HCT116 (cell line): ENCODE measurements around the gene NBEAL2. TPM values are rescaled to one million over a fixed set of nuclear protein-coding genes. Genes with fewer than 3 reads are reported as not detected.

Experiments
- ATAC-seq: fragments of 200-7000 bp; cut with Tn5 transposase; 2 replicates; pipeline ENCODE4 v1.9.1; 2020; ENCODE audit warnings: mild to moderate bottlenecking, moderate library complexity
- BruUV-seq: library from RNA; stranded (reverse); fragments of 400-500 nt; replicated peaks from 2 replicates; lab custom pipeline; 2021; lab: Mats Ljungman, UMichigan
- CTCF ChIA-PET: fragments of 300-600 bp; sonication (Branson Sonifier 250); formaldehyde crosslinking; loops from one replicate; lab custom pipeline; 2021; ENCODE audit warnings: antibody characterized with exemption; lab: Charles Lee
- POLR2A ChIA-PET: fragments of 300-600, 350-600 bp; sonication (Branson Sonifier 250); formaldehyde crosslinking; loops from one replicate; lab custom pipeline; 2021; ENCODE audit warnings: antibody characterized with exemption; lab: Charles Lee
- RAD21 ChIA-PET, 2 experiments: fragments of 300-600 bp; sonication (Branson Sonifier 250); formaldehyde crosslinking; loops; one replicate each; lab custom pipeline; 2023; ENCODE audit warnings: low total read pairs in 2 of 2; ENCODE audit not compliant: uncharacterized antibody in 2 of 2, unreplicated experiment in 2 of 2, low non-redundant PET in 1 of 2; lab: Charles Lee
- DNase-seq: peaks from one replicate; pipeline ENCODE4 v3.0.0-alpha.2; 2010; ENCODE audit warnings: low read depth, low spot score
- H2AFZ ChIP-seq: fragments of 200-600 bp; shearing (Covaris generic), sonication (generic); 2 replicates; pipeline ENCODE4 v1.6.1; 2017; ENCODE audit warnings: low read depth, mixed run types, mixed read lengths, antibody characterized with exemption, low read length; ENCODE audit not compliant: poor library complexity, severe bottlenecking
- H3K27ac ChIP-seq: 2 replicates; pipeline ENCODE4 v1.5.1; 2012; ENCODE audit warnings: low read depth, low read length
- H3K27me3 ChIP-seq: fragments of 200-600 bp; sonication (generic); 2 replicates; pipeline ENCODE4 v1.6.1; 2016; ENCODE audit warnings: mixed run types, low read length, mixed read lengths; ENCODE audit not compliant: insufficient read depth
- H3K36me3 ChIP-seq, 2 experiments: fragments of 200-500 bp in 1 of 2; fragments of 200-600 bp in 1 of 2; sonication (Bioruptor generic) in 1 of 2; sonication (generic) in 1 of 2; 2 replicates each; pipeline versions ENCODE4 v1.5.1 to v1.6.1; 2014 to 2016; ENCODE audit warnings: low read length in 2 of 2, inconsistent platforms in 1 of 2, mixed read lengths in 1 of 2, mixed run types in 1 of 2; ENCODE audit not compliant: insufficient read depth in 2 of 2, control insufficient read depth in 1 of 2
- H3K4me1 ChIP-seq, 2 experiments: fragments of 200-600 bp in 1 of 2; sonication (generic) in 1 of 2; 2 replicates each; pipeline versions ENCODE4 v1.5.1 to v1.6.1; 2012 to 2017; ENCODE audit warnings: low read length in 2 of 2, inconsistent platforms in 1 of 2, mild to moderate bottlenecking in 1 of 2, mixed read lengths in 1 of 2, mixed run types in 1 of 2, moderate library complexity in 1 of 2; ENCODE audit not compliant: insufficient read depth in 2 of 2, control insufficient read depth in 1 of 2
- H3K4me2 ChIP-seq: fragments of 200-600 bp; sonication (generic); 2 replicates; pipeline ENCODE4 v1.6.1; 2017; ENCODE audit warnings: mixed run types, low read length, mixed read lengths
- H3K4me3 ChIP-seq, 2 experiments: fragments of 200-600 bp in 1 of 2; sonication (generic) in 1 of 2; replicated peaks in 1 of 2; 2 replicates each; pipeline ENCODE4 v1.5.1; 2011 to 2016; ENCODE audit warnings: low read length in 2 of 2, control low read depth in 1 of 2, low read depth in 1 of 2, mild to moderate bottlenecking in 1 of 2, mixed read lengths in 1 of 2, mixed run types in 1 of 2
- H3K79me2 ChIP-seq: fragments of 200-600 bp; sonication (generic); 2 replicates; pipeline ENCODE4 v1.6.1; 2017; ENCODE audit warnings: mild to moderate bottlenecking, mixed run types, low read length, moderate library complexity, mixed read lengths; ENCODE audit not compliant: insufficient read depth
- H3K9ac ChIP-seq: fragments of 200-600 bp; sonication (generic); 2 replicates; pipeline ENCODE4 v1.6.1; 2016; ENCODE audit warnings: low read length, mixed read lengths
- H3K9me2 ChIP-seq: fragments of 200-600 bp; sonication (generic), shearing (Covaris generic); 2 replicates; pipeline ENCODE4 v1.6.1; 2017; ENCODE audit warnings: mixed run types, mild to moderate bottlenecking, moderate library complexity; ENCODE audit not compliant: insufficient read depth
- H3K9me3 ChIP-seq, 2 experiments: fragments of 200-500 bp in 1 of 2; fragments of 200-600 bp in 1 of 2; sonication (Bioruptor generic) in 1 of 2; sonication (generic) in 1 of 2; 2 replicates each; pipeline ENCODE4 v1.6.1; 2014 to 2017; ENCODE audit warnings: low read length in 2 of 2, mixed read lengths in 2 of 2, inconsistent platforms in 1 of 2, low read depth in 1 of 2, mild to moderate bottlenecking in 1 of 2, mixed run types in 1 of 2, moderate library complexity in 1 of 2; ENCODE audit not compliant: control insufficient read depth in 1 of 2, insufficient read depth in 1 of 2
- H4K20me1 ChIP-seq: fragments of 200-600 bp; sonication (generic), shearing (Covaris generic); 2 replicates; pipeline ENCODE4 v1.6.1; 2017; ENCODE audit warnings: mixed run types, mild to moderate bottlenecking, moderate library complexity; ENCODE audit not compliant: insufficient read depth
- CEBPB ChIP-seq: IDR thresholded peaks from 2 replicates; pipeline ENCODE4 v1.6.1; 2012; ENCODE audit warnings: low read depth
- EZH2phosphoT487 ChIP-seq: fragments of 200-600 bp; IDR thresholded peaks from 2 replicates; pipeline ENCODE4 v1.6.1; 2018; ENCODE audit warnings: antibody characterized with exemption, borderline replicate concordance
- FOSL1 ChIP-seq: IDR thresholded peaks from 2 replicates; pipeline ENCODE4 v1.6.1; 2012; ENCODE audit warnings: low read depth
- JUND ChIP-seq: IDR thresholded peaks from 2 replicates; pipeline ENCODE4 v1.6.1; 2012
- POLR2AphosphoS5 ChIP-seq: IDR thresholded peaks from 2 replicates; pipeline ENCODE4 v1.6.1; 2011; ENCODE audit warnings: mild to moderate bottlenecking, low read depth, low read length, moderate library complexity
- SIN3A ChIP-seq: IDR thresholded peaks from 2 replicates; pipeline ENCODE4 v1.6.1; 2012; ENCODE audit warnings: low read depth
- SP1 ChIP-seq: IDR thresholded peaks from 2 replicates; pipeline ENCODE4 v1.6.1; 2012; ENCODE audit warnings: low read depth
- TCF7L2 ChIP-seq: IDR thresholded peaks from 2 replicates; pipeline ENCODE4 v1.7.0; 2011; ENCODE audit warnings: borderline replicate concordance, inconsistent platforms; ENCODE audit not compliant: insufficient read depth, insufficient read length; ENCODE audit errors: extremely low read depth
- ZFX ChIP-seq: fragments of 450-650 bp; IDR thresholded peaks from 2 replicates; pipeline ENCODE4 v1.6.1; 2017
- ZNF274 ChIP-seq: fragments of 200-500 bp; sonication (Bioruptor generic); IDR thresholded peaks from 2 replicates; pipeline ENCODE4 v1.6.1; 2014; ENCODE audit warnings: mild to moderate bottlenecking, low read depth, low read length, inconsistent platforms
- intact Hi-C: fragments of 100-400 bp; cut with micrococcal nuclease; formaldehyde crosslinking; loops from 2 replicates; pipeline ENCODE4 v1.10.0; 2022
- total RNA-seq: library from RNA; stranded (reverse); gene quantifications from one replicate; pipeline ENCODE4 v1.2.1, GENCODE V29; 2021; ENCODE audit not compliant: unreplicated experiment
- TF ChIP-seq, protein P1 (sequence below), 3 experiments: fragments of 200-600 bp in 1 of 3; sonication (generic) in 1 of 3; IDR thresholded peaks in 2 of 3; conservative IDR thresholded peaks in 1 of 3; 2 replicates each; pipeline ENCODE4 v1.5.1; 2012 to 2017; ENCODE audit warnings: low read depth in 2 of 3, low read length in 2 of 3, antibody characterized with exemption in 1 of 3, borderline replicate concordance in 1 of 3, control low read depth in 1 of 3, mild to moderate bottlenecking in 1 of 3, mixed read lengths in 1 of 3, mixed run types in 1 of 3, moderate library complexity in 1 of 3; ENCODE audit not compliant: insufficient read depth in 1 of 3
- TF ChIP-seq, protein P2 (sequence below): IDR thresholded peaks from 2 replicates; pipeline ENCODE4 v1.6.1; 2011; ENCODE audit warnings: mild to moderate bottlenecking, low read length, moderate library complexity; ENCODE audit not compliant: insufficient replicate concordance; ENCODE audit errors: extremely low read depth

NBEAL2 gene
- total RNA-seq, 1 experiment from 2014 or later = 72.9 TPM

DNA sequence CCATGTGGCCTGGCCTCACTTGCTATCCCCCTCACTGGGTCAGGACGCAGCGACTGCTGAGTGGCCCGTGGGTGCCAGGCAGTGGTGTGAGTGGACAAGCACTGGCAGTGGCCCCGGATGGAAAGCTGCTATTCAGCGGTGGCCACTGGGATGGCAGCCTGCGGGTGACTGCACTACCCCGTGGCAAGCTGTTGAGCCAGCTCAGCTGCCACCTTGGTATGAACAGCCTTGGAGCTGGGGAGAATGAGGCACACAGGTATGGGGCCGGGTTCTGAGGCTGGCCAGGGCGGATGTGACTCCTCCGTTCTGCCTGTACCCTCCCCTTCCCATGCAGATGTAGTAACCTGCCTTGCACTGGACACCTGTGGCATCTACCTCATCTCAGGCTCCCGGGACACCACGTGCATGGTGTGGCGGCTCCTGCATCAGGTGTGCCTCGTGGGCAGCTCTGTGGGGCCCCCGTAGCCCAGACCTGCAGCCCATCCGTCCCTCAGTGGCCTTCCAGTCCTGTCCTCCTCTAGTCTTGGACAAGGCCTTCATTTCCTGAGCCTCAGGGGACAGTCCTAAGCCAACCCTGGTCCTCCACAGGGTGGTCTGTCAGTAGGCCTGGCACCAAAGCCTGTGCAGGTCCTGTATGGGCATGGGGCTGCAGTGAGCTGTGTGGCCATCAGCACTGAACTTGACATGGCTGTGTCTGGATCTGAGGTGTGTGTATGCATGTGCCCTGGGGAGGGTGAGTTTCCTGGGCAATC is 28.2 kb downstream of the NBEAL2 start:
- BruUV-seq = no TSS peak
- intact Hi-C loops = no loop called here
- ChIA-PET CTCF (no interaction called here), POLR2A (no interaction called here), RAD21 (no interaction called here)
- Histone ChIP-seq H3K27me3 (no peaks in the 10 kb centered on the region), H3K79me2 (no peaks in the 10 kb centered on the region), H2AFZ (no peak overlapping the region), H3K36me3 (peaks cover 6 to 15% of the 10 kb centered on the region in 2 experiments; a peak in 3 of 4 replicates), H3K9ac (no peak overlapping the region), H3K27ac (no peak overlapping the region), H4K20me1 (no peaks in the 10 kb centered on the region), H3K4me3 (no peak overlapping the region), H3K9me2 (no peaks in the 10 kb centered on the region), H3K4me2 (no peak overlapping the region), H3K4me1 (no peaks in the 10 kb centered on the region), H3K9me3 (no peaks in the 10 kb centered on the region)
- no peak for TF ChIP-seq EZH2phosphoT487
- TF ChIP-seq, protein P1, sequence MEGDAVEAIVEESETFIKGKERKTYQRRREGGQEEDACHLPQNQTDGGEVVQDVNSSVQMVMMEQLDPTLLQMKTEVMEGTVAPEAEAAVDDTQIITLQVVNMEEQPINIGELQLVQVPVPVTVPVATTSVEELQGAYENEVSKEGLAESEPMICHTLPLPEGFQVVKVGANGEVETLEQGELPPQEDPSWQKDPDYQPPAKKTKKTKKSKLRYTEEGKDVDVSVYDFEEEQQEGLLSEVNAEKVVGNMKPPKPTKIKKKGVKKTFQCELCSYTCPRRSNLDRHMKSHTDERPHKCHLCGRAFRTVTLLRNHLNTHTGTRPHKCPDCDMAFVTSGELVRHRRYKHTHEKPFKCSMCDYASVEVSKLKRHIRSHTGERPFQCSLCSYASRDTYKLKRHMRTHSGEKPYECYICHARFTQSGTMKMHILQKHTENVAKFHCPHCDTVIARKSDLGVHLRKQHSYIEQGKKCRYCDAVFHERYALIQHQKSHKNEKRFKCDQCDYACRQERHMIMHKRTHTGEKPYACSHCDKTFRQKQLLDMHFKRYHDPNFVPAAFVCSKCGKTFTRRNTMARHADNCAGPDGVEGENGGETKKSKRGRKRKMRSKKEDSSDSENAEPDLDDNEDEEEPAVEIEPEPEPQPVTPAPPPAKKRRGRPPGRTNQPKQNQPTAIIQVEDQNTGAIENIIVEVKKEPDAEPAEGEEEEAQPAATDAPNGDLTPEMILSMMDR (IDR thresholded peaks at IDR 0.05 in 2 of 3, conservative IDR thresholded peaks at IDR 0.05 in 1 of 3; ENCODE audit: borderline replicate concordance in 1 of 3, insufficient read depth in 1 of 3, low read depth in 2 of 3, low read length in 2 of 3) = no peak
- TF ChIP-seq CEBPB = no peak
- TF ChIP-seq TCF7L2 = no peak
- no peak for TF ChIP-seq SIN3A
- TF ChIP-seq FOSL1 = no peak
- TF ChIP-seq, protein P2, sequence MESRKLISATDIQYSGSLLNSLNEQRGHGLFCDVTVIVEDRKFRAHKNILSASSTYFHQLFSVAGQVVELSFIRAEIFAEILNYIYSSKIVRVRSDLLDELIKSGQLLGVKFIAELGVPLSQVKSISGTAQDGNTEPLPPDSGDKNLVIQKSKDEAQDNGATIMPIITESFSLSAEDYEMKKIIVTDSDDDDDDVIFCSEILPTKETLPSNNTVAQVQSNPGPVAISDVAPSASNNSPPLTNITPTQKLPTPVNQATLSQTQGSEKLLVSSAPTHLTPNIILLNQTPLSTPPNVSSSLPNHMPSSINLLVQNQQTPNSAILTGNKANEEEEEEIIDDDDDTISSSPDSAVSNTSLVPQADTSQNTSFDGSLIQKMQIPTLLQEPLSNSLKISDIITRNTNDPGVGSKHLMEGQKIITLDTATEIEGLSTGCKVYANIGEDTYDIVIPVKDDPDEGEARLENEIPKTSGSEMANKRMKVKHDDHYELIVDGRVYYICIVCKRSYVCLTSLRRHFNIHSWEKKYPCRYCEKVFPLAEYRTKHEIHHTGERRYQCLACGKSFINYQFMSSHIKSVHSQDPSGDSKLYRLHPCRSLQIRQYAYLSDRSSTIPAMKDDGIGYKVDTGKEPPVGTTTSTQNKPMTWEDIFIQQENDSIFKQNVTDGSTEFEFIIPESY = no peak
- TF ChIP-seq JUND = no peak
- TF ChIP-seq ZNF274 = no peak
- no peak for TF ChIP-seq ZFX
- TF ChIP-seq POLR2AphosphoS5 = no peak
- no peak for TF ChIP-seq SP1
- DNase-seq (no peak), ATAC-seq (no peak)
